SK-N-SH (cell line): Measurements from ENCODE around the gene ZNF319. TPM values are rescaled to one million over a fixed set of nuclear protein-coding genes. Genes with fewer than 3 reads are reported as not detected.

Experiments
- CTCF ChIA-PET: fragments of 300-600, 350-600 bp; formaldehyde crosslinking; extraction: SDS; loops from one replicate; lab custom pipeline; 2021; lab: Yijun Ruan, JAX
- POLR2A ChIA-PET: fragments of 350-600 bp; sonication (Branson Sonifier 250); formaldehyde crosslinking; extraction: SDS; loops from one replicate; lab custom pipeline; 2020; ENCODE audit warnings: antibody characterized with exemption, inconsistent platforms; lab: Yijun Ruan, JAX
- DNase-seq: peaks from one replicate; pipeline ENCODE4 v3.0.0; 2012
- H2AFZ ChIP-seq: fragments of 200-600 bp; sonication (generic); 2 replicates; pipeline ENCODE4 v1.8.1; 2016; ENCODE audit warnings: antibody characterized with exemption, mild to moderate bottlenecking, low read depth
- H3F3A ChIP-seq: fragments of 200-600 bp; sonication (generic); replicated peaks from 2 replicates; pipeline ENCODE3; 2016; ENCODE audit warnings: antibody characterized with exemption, mild to moderate bottlenecking; ENCODE audit not compliant: insufficient read depth
- H3K27ac ChIP-seq, 2 experiments: fragments of 200-500 bp in 1 of 2; fragments of 200-600 bp in 1 of 2; sonication (Bioruptor generic) in 1 of 2; sonication (generic), shearing (Covaris generic) in 1 of 2; 2 replicates each; pipeline versions ENCODE4 v1.5.1 to v1.6.1; 2014 to 2016; ENCODE audit warnings: low read depth in 2 of 2, inconsistent platforms in 1 of 2, low read length in 1 of 2, mild to moderate bottlenecking in 1 of 2, mixed read lengths in 1 of 2
- H3K27me3 ChIP-seq: fragments of 200-600 bp; sonication (generic), shearing (Covaris generic); 2 replicates; pipeline ENCODE4 v1.6.1; 2016; ENCODE audit warnings: mixed run types; ENCODE audit not compliant: insufficient read depth
- H3K36me3 ChIP-seq, 2 experiments: fragments of 200-500 bp in 1 of 2; fragments of 200-600 bp in 1 of 2; sonication (Bioruptor generic) in 1 of 2; sonication (generic) in 1 of 2; replicated peaks in 1 of 2; 2 replicates each; pipeline versions ENCODE3 to v1.5.1; 2014 to 2016; ENCODE audit warnings: low read length in 1 of 2, mild to moderate bottlenecking in 1 of 2; ENCODE audit not compliant: insufficient read depth in 2 of 2, control insufficient read depth in 1 of 2
- H3K4me1 ChIP-seq, 2 experiments: fragments of 200-500 bp in 1 of 2; fragments of 200-600 bp in 1 of 2; sonication (Bioruptor generic) in 1 of 2; sonication (generic), shearing (Covaris generic) in 1 of 2; 2 replicates each; pipeline versions ENCODE4 v1.5.1 to v1.6.1; 2014 to 2016; ENCODE audit warnings: low read depth in 1 of 2, low read length in 1 of 2, mixed run types in 1 of 2; ENCODE audit not compliant: insufficient read depth in 2 of 2, control insufficient read depth in 1 of 2
- H3K4me2 ChIP-seq: fragments of 200-600 bp; sonication (generic), shearing (Covaris generic); 2 replicates; pipeline ENCODE4 v1.6.1; 2017; ENCODE audit warnings: mixed run types
- H3K4me3 ChIP-seq, 2 experiments: fragments of 200-500 bp in 1 of 2; fragments of 200-600 bp in 1 of 2; sonication (Bioruptor generic) in 1 of 2; sonication (generic), shearing (Covaris generic) in 1 of 2; 2 replicates each; pipeline versions ENCODE4 v1.5.1 to v1.8.1; 2014 to 2016; ENCODE audit warnings: low read depth in 2 of 2, inconsistent platforms in 1 of 2, low read length in 1 of 2, mild to moderate bottlenecking in 1 of 2, mixed read lengths in 1 of 2, moderate library complexity in 1 of 2
- H3K79me2 ChIP-seq: fragments of 200-600 bp; sonication (generic); 2 replicates; pipeline ENCODE4 v1.8.1; 2017; ENCODE audit warnings: mild to moderate bottlenecking; ENCODE audit not compliant: insufficient read depth
- H3K9ac ChIP-seq: fragments of 200-600 bp; sonication (generic); 2 replicates; pipeline ENCODE4 v1.6.1; 2017; ENCODE audit warnings: mixed run types
- H3K9me2 ChIP-seq: fragments of 200-600 bp; sonication (generic); 2 replicates; pipeline ENCODE4 v1.6.1; 2017; ENCODE audit warnings: mixed run types
- H3K9me3 ChIP-seq: fragments of 200-600 bp; sonication (generic); 2 replicates; pipeline ENCODE4 v1.6.1; 2017; ENCODE audit warnings: mixed run types, mild to moderate bottlenecking, moderate library complexity
- H4K20me1 ChIP-seq: fragments of 200-600 bp; sonication (generic); 2 replicates; pipeline ENCODE4 v1.6.1; 2017; ENCODE audit warnings: mild to moderate bottlenecking, mixed run types; ENCODE audit not compliant: insufficient read depth
- CHD2 ChIP-seq: fragments of 150-350 bp; IDR thresholded peaks from 2 replicates; pipeline ENCODE4 v1.6.1; 2018; ENCODE audit warnings: low read length; ENCODE audit not compliant: partially characterized antibody
- CTCF ChIP-seq: fragments of 200-600 bp; sonication (generic); IDR thresholded peaks from 2 replicates; pipeline ENCODE4 v1.6.1; 2017; ENCODE audit warnings: antibody characterized with exemption, mild to moderate bottlenecking, moderate library complexity
- FOSL2 ChIP-seq: IDR thresholded peaks from 2 replicates; pipeline ENCODE4 v1.4.0; 2012; ENCODE audit warnings: low read depth, mild to moderate bottlenecking, moderate library complexity, borderline replicate concordance
- FOXJ3 ChIP-seq: sonication (generic); formaldehyde crosslinking; IDR thresholded peaks from 2 replicates; pipeline ENCODE4 v1.5.1; 2020; ENCODE audit warnings: mild to moderate bottlenecking, missing genetic modification reagents
- JUND ChIP-seq: IDR thresholded peaks from 2 replicates; pipeline ENCODE4 v1.4.0; 2012
- MAX ChIP-seq: IDR thresholded peaks from 2 replicates; pipeline ENCODE4 v1.4.0; 2012; ENCODE audit warnings: low read depth
- MEF2A ChIP-seq: IDR thresholded peaks from 2 replicates; pipeline ENCODE4 v1.4.0; 2012; ENCODE audit warnings: low read depth, borderline replicate concordance
- PBX3 ChIP-seq: IDR thresholded peaks from 2 replicates; pipeline ENCODE4; 2012
- POLR2AphosphoS5 ChIP-seq: IDR thresholded peaks from 2 replicates; pipeline ENCODE4 v1.6.1; 2012; ENCODE audit warnings: low read depth, low read length
- RCOR1 ChIP-seq: fragments of 150-350 bp; IDR thresholded peaks from 2 replicates; pipeline ENCODE4 v1.6.1; 2017; ENCODE audit warnings: antibody characterized with exemption, low read length
- RFX5 ChIP-seq: IDR thresholded peaks from 2 replicates; pipeline ENCODE4 v1.6.1; 2012; ENCODE audit warnings: mild to moderate bottlenecking, improper control_type of control experiment, low read length
- SIN3A ChIP-seq: IDR thresholded peaks from 2 replicates; pipeline ENCODE4 v1.6.1; 2012; ENCODE audit warnings: low read depth, mild to moderate bottlenecking, low read length, moderate library complexity, borderline replicate concordance
- SMC3 ChIP-seq: IDR thresholded peaks from 2 replicates; pipeline ENCODE4 v1.6.1; 2012; ENCODE audit warnings: low read depth, low read length, improper control_type of control experiment
- TCF12 ChIP-seq: IDR thresholded peaks from 2 replicates; pipeline ENCODE4 v1.4.0; 2012
- USF1 ChIP-seq: IDR thresholded peaks from 2 replicates; pipeline ENCODE4 v1.4.0; 2012; ENCODE audit warnings: low read depth, borderline replicate concordance
- USF2 ChIP-seq: fragments of 150-350 bp; IDR thresholded peaks from 2 replicates; pipeline ENCODE4 v1.6.1; 2017; ENCODE audit warnings: antibody characterized with exemption, low read length, low read depth, borderline replicate concordance
- WGBS: methylation state at CpG from one replicate; pipeline ENCODE4 v1.1.6; 2017; ENCODE audit warnings: low lambda C conversion rate; 5-methylcytosine and 5-hydroxymethylcytosine counted together
- polyA plus RNA-seq, 3 experiments: library from polyadenylated mRNA; depleted of rRNA; stranded (reverse); fragments of >200 nt; gene quantifications; 2 replicates each; pipeline ENCODE4 v1.2.3, GENCODE V29; 2012

Gene ZNF319
- polyA plus RNA-seq (2012; rRNA removed): 4.8 and 7.6 TPM in 2 replicates
- 3.2 and 5.1 TPM in 2 replicates for polyA plus RNA-seq (2012; cell fraction: cytosol; rRNA removed)
- polyA plus RNA-seq (2012; cell fraction: nucleus; rRNA removed): 8.5 and 8.8 TPM in 2 replicates

- peak within 1 kb of the TSS; percentile 89 for H3K9ac ChIP-seq
- H3K27ac ChIP-seq: peak within 1 kb of the TSS; percentile 76 to 88
- peaks cover 9 to 29% of the 10 kb centered on the region in 2 experiments for H3K36me3 ChIP-seq
- POLR2A ChIA-PET: no interaction called here
- H2AFZ ChIP-seq: peak within 1 kb of the TSS; percentile 97
- H3K9me3 ChIP-seq: no peaks in the 10 kb centered on the region
- peak within 1 kb of the TSS; percentile 100 for H3K4me2 ChIP-seq
- no peak for DNase-seq
- peak within 1 kb of the TSS; percentile 88 to 94 for H3K4me3 ChIP-seq
- peaks cover 0 to 18% of the 10 kb centered on the region in 2 experiments; a peak in 2 of 4 replicates for H3K4me1 ChIP-seq
- TF ChIP-seq SIN3A (peak; percentile 1; the same call in 1 of the 2 replicates), MEF2A (no peak), FOSL2 (no peak)
- TF ChIP-seq, all 33 proteins: peak for 1
- Histone ChIP-seq H3K27me3 (no peaks in the 10 kb centered on the region), H3K79me2 (peaks cover 20% of the 10 kb centered on the region), H3K9me2 (no peaks in the 10 kb centered on the region), H4K20me1 (0 out of 2 replicates have a peak, but pooled peaks cover 6% of the 10 kb centered on the region), H3F3A (peaks cover 4% of the 10 kb centered on the region)
- CTCF ChIA-PET: interaction anchor here (0.6 to 6.2 kb wide), 36 partner anchors 8 to 486 kb away, joined by 3 to 71 read pairs (median 4); partner anchors contain the start of genes CNGB1 and KATNB1
- WGBS: 0% methylated on average over 4 of the region's 95 CpGs
Observed at GRCh38 chr16:57999971-58000705, at the start of gene ZNF319. Gene ZNF319, minus strand, starts transcription at chr16:58000672. Its CDS starts 2,407 bp downstream, at chr16:57998265.

- Histone ChIP-seq H3F3A (no peaks in the 10 kb centered on the region), H3K79me2 (no peaks in the 10 kb centered on the region), H3K4me3 (no peak overlapping the region), H3K9ac (no peak overlapping the region), H3K4me2 (no peak overlapping the region), H3K27ac (no peak overlapping the region), H3K27me3 (no peaks in the 10 kb centered on the region), H3K9me2 (no peaks in the 10 kb centered on the region), H3K36me3 (no peaks in the 10 kb centered on the region), H3K4me1 (no peaks in the 10 kb centered on the region; a peak in 1 of 4 replicates), H3K9me3 (no peaks in the 10 kb centered on the region), H2AFZ (no peak overlapping the region), H4K20me1 (no peaks in the 10 kb centered on the region)
- no peak for DNase-seq
- no peak for TF ChIP-seq FOXJ3 (CRISPR knock-in tag)
- no peak for TF ChIP-seq RFX5
- no peak for TF ChIP-seq PBX3
- no peak for TF ChIP-seq FOSL2
- no peak for TF ChIP-seq USF2
- TF ChIP-seq CHD2: no peak
- TF ChIP-seq USF1: no peak
- no peak for TF ChIP-seq POLR2AphosphoS5
- TF ChIP-seq RCOR1: no peak
- TF ChIP-seq CTCF: no peak
- no peak for TF ChIP-seq MAX
- TF ChIP-seq MEF2A: no peak
- no peak for TF ChIP-seq SMC3
- TF ChIP-seq JUND: no peak
- TF ChIP-seq TCF12: no peak
- WGBS: 80% methylated on average over 14 of the region's 17 CpGs
- ChIA-PET CTCF (interaction anchor here (0.8 to 2.5 kb wide), 4 partner anchors 9 to 73 kb away, joined by 3 to 11 read pairs (median 5); no protein-coding TSS in a partner anchor), POLR2A (no interaction called here)
Observed at GRCh38 chr16:58049232-58050185, 49.0 kb upstream of the ZNF319 start.
